NT2/D1 (cell line): ENCODE results near the gene NDUFV2.

Experiments used
- DNase-seq: peaks from one replicate; pipeline ENCODE4 v3.0.0-alpha.2; 2011; ENCODE audit warnings: low read depth, low spot score
- H3K27me3 ChIP-seq: 2 replicates; pipeline ENCODE4 v1.6.0; 2011; ENCODE audit warnings: mild to moderate bottlenecking; ENCODE audit not compliant: insufficient read length, insufficient read depth
- H3K36me3 ChIP-seq: 2 replicates; pipeline ENCODE4 v1.6.1; 2011; ENCODE audit warnings: mild to moderate bottlenecking, low read length, mixed read lengths; ENCODE audit not compliant: insufficient read depth, insufficient read length
- H3K4me1 ChIP-seq: 2 replicates; pipeline ENCODE4 v1.5.1; 2011; ENCODE audit not compliant: insufficient read depth, insufficient read length
- H3K4me3 ChIP-seq: 2 replicates; pipeline ENCODE4 v1.5.1; 2011; ENCODE audit warnings: low read depth; ENCODE audit not compliant: insufficient read length
- H3K9ac ChIP-seq: 2 replicates; pipeline ENCODE4 v1.6.0; 2011; ENCODE audit warnings: low read depth; ENCODE audit not compliant: insufficient read length
- H3K9me3 ChIP-seq: 2 replicates; pipeline ENCODE4 v1.5.1; 2011; ENCODE audit warnings: mild to moderate bottlenecking, low read length; ENCODE audit not compliant: insufficient read depth
- SUZ12 ChIP-seq: IDR thresholded peaks from 2 replicates; pipeline ENCODE4 v1.6.1; 2011; ENCODE audit not compliant: insufficient read length, insufficient read depth; ENCODE audit errors: extremely low read depth
- YY1 ChIP-seq: IDR thresholded peaks from 2 replicates; pipeline ENCODE4 v1.6.1; 2011; ENCODE audit not compliant: insufficient read length, insufficient read depth
- ZNF274 ChIP-seq: IDR thresholded peaks from 2 replicates; pipeline ENCODE4 v1.6.1; 2011; ENCODE audit warnings: mild to moderate bottlenecking, low read depth, low read length

Gene NDUFV2

DNA sequence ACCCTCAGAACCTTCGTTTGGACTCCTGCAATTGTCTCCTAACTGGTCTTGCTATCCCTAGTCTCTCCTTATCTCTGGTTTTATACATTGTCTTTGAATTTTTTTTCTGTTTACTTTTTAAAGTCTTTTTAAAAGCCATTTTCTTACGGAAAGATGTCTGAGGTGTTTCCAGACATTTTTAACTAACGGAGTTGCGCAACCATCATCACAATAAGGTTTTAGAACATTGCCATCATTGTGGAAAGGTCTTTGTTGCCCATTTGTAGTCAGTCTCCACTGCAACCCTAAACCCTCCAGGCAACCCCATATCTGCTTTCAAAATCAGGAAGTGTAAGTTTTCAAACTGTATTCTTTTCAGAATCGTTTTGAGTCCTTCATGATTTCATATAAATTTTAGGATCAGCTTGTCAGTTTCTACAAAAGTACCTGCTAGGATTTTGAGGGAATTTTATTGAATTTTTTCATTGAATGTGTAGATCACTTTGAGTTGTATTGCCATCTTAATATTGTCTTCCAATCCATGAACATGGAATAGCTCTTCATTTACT lies 80.4 kb downstream of the NDUFV2 start:
- Histone ChIP-seq H3K9ac (no peak overlapping the region), H3K4me1 (no peaks in the 10 kb centered on the region), H3K27me3 (no peaks in the 10 kb centered on the region), H3K4me3 (no peak overlapping the region), H3K36me3 (peaks cover 6% of the 10 kb centered on the region), H3K9me3 (no peaks in the 10 kb centered on the region)
- no peak for DNase-seq
- no peak for TF ChIP-seq ZNF274
- TF ChIP-seq YY1: no peak
- TF ChIP-seq SUZ12: no peak
